K562 (cell line): ENCODE data around the gene GPNMB. TPM values are rescaled to one million over a fixed set of nuclear protein-coding genes. Genes with fewer than 3 reads are reported as not detected.

Source experiments
- BDP1 ChIP-seq: IDR thresholded peaks from 3 replicates; pipeline ENCODE4 v1.6.1; 2011; ENCODE audit not compliant: insufficient read length, insufficient read depth
- FOS ChIP-seq: IDR thresholded peaks from 3 replicates; pipeline ENCODE4 v1.6.1; 2011; ENCODE audit not compliant: insufficient read length; ENCODE audit errors: extremely low read depth
- NR3C1 ChIP-seq: sonication (generic); formaldehyde crosslinking; IDR thresholded peaks from 2 replicates; pipeline ENCODE4 v1.8.1; 2022; ENCODE audit warnings: missing genetic modification reagents
- SP2 ChIP-seq: IDR thresholded peaks from 2 replicates; pipeline ENCODE4 v1.6.1; 2011; ENCODE audit warnings: mild to moderate bottlenecking, low read depth, low read length, moderate library complexity; ENCODE audit not compliant: poor library complexity, severe bottlenecking; ENCODE audit errors: extremely low read depth
- polyA plus RNA-seq, 8 experiments: library from polyadenylated mRNA; depleted of rRNA in 4 of 8; stranded (reverse) in 5 of 8; unstranded in 3 of 8; fragments of >200 nt; fragmentation: Nextera tagmentation in 2 of 8; fragmentation: Illumina TruSeq in 1 of 8; extraction: Ambion mirVana in 2 of 8; extraction: Trizol in 1 of 8; gene quantifications; 2 replicates each; pipeline versions ENCODE4 v1.2.1 to v1.2.3, GENCODE V29; 2011 to 2014; ENCODE audit warnings: inconsistent platforms in 1 of 8, missing spikeins in 1 of 8
- total RNA-seq, 7 experiments: library from RNA; depleted of rRNA in 6 of 7; stranded (reverse); fragments of >200 nt in 6 of 7; fragmentation: Illumina TruSeq in 2 of 7; extraction: Trizol in 2 of 7; gene quantifications; 2 replicates each; pipeline versions ENCODE4 v1.2.1 to v1.2.3, GENCODE V29; 2011 to 2021; ENCODE audit warnings: low replicate concordance in 1 of 7
- TF ChIP-seq, protein P1 (sequence below): sonication (generic); formaldehyde crosslinking; IDR thresholded peaks from 2 replicates; pipeline ENCODE4 v1.9.0; 2022; ENCODE audit warnings: mild to moderate bottlenecking, missing genetic modification reagents
- TF ChIP-seq, protein P2 (sequence below): fragments of 250-450 bp; sonication (Bioruptor Pico); IDR thresholded peaks from 2 replicates; pipeline ENCODE4 v1.5.0; 2021; ENCODE audit warnings: mild to moderate bottlenecking, moderate library complexity
- TF ChIP-seq, protein P3 (sequence below): fragments of 200-600 bp; sonication (generic); IDR thresholded peaks from one replicate; pipeline ENCODE4 v1.6.1; 2012; ENCODE audit warnings: mild to moderate bottlenecking, low read depth, low read length, inconsistent platforms
- TF ChIP-seq, protein P4 (sequence below): fragments of 450-650 bp; formaldehyde crosslinking; IDR thresholded peaks from 2 replicates; pipeline ENCODE4 v1.4.0; 2020; ENCODE audit warnings: mild to moderate bottlenecking, mixed read lengths

The GPNMB gene
- total and polyA plus RNA-seq, 9 of the 15 experiments (the other 6 are each of a cell fraction or from before 2014, with no cell fraction given): 0.15 to 0.72 (median 0.33) TPM

DNA sequence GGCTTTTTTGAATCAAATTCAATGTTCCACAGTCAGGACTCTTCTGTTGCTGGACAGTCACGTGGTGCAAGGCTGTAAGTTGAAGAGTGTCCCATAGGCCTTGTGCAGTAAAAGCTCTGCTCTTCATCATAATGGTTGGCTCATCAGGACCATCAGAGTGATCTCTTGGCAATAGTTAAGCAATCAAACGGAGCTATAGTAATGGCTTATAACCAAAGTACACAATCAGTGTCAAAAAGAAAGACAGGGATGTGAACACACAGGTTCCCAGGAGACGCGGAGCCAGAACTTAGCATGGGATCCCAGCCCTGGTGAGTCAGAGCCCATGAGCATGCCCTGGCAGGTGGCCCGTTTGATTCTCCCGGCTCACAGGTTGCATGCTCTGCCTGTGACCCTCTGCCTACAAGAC, 10.8 kb upstream of the GPNMB start (continued):
- TF ChIP-seq, protein P1, sequence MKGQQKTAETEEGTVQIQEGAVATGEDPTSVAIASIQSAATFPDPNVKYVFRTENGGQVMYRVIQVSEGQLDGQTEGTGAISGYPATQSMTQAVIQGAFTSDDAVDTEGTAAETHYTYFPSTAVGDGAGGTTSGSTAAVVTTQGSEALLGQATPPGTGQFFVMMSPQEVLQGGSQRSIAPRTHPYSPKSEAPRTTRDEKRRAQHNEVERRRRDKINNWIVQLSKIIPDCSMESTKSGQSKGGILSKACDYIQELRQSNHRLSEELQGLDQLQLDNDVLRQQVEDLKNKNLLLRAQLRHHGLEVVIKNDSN: peak; percentile 54; the same call in 1 of the 2 replicates
- TF ChIP-seq NR3C1 (CRISPR knock-in tag) (no peak), BDP1 (no peak), FOS (no peak), SP2 (no peak)
- TF ChIP-seq, protein P2, sequence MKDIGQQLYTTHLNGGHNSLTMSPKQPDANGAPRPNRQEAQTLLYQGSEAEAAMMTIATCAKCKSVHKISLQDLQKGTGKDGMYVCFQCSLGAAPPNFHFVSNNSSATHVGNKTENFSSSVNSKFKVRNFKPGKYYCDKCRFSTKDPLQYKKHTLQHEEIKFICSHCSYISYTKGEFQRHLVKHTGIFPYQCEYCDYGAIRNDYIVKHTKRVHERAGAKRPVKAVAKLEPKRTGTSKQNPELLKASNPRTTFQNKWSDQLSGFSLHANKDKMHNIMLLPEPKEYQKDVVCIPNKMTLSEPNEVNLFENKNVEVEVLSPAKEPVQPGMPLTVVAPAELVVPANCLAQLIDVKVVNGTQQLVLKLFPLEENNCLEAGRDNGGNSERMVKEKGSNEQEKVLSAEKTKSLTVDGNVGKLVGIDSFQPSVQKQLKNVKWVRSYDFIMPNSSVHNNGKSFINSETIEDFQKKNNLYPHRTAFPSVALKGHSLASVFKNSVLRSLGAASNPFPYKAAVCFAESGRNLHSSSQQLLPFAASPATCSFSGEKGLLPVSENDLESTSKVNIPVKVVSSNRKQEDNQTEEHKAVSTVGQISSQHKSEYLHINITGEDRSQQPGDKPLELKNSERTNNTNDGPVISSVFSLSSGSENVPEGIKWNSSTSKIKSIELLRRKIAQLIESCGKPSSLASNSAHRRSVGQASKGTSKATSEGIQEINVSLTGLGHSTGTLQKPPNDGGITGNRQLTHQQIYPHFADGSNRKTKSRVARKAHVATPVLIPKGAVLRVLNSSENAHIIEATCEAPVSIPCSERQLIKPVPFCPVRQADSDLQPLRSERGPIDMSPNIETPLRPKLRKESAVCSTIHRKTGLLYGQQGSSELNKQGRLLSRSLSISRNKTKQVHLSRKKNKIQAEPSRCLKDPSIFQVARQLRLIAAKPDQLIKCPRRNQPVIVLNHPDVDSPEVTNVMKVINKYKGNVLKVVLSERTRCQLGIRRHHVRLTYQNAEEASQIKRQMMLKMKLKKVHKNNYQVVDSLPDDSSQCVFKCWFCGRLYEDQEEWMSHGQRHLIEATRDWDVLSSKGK (CRISPR knock-in tag): no peak
- TF ChIP-seq, protein P3, sequence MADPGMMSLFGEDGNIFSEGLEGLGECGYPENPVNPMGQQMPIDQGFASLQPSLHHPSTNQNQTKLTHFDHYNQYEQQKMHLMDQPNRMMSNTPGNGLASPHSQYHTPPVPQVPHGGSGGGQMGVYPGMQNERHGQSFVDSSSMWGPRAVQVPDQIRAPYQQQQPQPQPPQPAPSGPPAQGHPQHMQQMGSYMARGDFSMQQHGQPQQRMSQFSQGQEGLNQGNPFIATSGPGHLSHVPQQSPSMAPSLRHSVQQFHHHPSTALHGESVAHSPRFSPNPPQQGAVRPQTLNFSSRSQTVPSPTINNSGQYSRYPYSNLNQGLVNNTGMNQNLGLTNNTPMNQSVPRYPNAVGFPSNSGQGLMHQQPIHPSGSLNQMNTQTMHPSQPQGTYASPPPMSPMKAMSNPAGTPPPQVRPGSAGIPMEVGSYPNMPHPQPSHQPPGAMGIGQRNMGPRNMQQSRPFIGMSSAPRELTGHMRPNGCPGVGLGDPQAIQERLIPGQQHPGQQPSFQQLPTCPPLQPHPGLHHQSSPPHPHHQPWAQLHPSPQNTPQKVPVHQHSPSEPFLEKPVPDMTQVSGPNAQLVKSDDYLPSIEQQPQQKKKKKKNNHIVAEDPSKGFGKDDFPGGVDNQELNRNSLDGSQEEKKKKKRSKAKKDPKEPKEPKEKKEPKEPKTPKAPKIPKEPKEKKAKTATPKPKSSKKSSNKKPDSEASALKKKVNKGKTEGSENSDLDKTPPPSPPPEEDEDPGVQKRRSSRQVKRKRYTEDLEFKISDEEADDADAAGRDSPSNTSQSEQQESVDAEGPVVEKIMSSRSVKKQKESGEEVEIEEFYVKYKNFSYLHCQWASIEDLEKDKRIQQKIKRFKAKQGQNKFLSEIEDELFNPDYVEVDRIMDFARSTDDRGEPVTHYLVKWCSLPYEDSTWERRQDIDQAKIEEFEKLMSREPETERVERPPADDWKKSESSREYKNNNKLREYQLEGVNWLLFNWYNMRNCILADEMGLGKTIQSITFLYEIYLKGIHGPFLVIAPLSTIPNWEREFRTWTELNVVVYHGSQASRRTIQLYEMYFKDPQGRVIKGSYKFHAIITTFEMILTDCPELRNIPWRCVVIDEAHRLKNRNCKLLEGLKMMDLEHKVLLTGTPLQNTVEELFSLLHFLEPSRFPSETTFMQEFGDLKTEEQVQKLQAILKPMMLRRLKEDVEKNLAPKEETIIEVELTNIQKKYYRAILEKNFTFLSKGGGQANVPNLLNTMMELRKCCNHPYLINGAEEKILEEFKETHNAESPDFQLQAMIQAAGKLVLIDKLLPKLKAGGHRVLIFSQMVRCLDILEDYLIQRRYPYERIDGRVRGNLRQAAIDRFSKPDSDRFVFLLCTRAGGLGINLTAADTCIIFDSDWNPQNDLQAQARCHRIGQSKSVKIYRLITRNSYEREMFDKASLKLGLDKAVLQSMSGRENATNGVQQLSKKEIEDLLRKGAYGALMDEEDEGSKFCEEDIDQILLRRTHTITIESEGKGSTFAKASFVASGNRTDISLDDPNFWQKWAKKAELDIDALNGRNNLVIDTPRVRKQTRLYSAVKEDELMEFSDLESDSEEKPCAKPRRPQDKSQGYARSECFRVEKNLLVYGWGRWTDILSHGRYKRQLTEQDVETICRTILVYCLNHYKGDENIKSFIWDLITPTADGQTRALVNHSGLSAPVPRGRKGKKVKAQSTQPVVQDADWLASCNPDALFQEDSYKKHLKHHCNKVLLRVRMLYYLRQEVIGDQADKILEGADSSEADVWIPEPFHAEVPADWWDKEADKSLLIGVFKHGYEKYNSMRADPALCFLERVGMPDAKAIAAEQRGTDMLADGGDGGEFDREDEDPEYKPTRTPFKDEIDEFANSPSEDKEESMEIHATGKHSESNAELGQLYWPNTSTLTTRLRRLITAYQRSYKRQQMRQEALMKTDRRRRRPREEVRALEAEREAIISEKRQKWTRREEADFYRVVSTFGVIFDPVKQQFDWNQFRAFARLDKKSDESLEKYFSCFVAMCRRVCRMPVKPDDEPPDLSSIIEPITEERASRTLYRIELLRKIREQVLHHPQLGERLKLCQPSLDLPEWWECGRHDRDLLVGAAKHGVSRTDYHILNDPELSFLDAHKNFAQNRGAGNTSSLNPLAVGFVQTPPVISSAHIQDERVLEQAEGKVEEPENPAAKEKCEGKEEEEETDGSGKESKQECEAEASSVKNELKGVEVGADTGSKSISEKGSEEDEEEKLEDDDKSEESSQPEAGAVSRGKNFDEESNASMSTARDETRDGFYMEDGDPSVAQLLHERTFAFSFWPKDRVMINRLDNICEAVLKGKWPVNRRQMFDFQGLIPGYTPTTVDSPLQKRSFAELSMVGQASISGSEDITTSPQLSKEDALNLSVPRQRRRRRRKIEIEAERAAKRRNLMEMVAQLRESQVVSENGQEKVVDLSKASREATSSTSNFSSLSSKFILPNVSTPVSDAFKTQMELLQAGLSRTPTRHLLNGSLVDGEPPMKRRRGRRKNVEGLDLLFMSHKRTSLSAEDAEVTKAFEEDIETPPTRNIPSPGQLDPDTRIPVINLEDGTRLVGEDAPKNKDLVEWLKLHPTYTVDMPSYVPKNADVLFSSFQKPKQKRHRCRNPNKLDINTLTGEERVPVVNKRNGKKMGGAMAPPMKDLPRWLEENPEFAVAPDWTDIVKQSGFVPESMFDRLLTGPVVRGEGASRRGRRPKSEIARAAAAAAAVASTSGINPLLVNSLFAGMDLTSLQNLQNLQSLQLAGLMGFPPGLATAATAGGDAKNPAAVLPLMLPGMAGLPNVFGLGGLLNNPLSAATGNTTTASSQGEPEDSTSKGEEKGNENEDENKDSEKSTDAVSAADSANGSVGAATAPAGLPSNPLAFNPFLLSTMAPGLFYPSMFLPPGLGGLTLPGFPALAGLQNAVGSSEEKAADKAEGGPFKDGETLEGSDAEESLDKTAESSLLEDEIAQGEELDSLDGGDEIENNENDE: no peak
- TF ChIP-seq, protein P4, sequence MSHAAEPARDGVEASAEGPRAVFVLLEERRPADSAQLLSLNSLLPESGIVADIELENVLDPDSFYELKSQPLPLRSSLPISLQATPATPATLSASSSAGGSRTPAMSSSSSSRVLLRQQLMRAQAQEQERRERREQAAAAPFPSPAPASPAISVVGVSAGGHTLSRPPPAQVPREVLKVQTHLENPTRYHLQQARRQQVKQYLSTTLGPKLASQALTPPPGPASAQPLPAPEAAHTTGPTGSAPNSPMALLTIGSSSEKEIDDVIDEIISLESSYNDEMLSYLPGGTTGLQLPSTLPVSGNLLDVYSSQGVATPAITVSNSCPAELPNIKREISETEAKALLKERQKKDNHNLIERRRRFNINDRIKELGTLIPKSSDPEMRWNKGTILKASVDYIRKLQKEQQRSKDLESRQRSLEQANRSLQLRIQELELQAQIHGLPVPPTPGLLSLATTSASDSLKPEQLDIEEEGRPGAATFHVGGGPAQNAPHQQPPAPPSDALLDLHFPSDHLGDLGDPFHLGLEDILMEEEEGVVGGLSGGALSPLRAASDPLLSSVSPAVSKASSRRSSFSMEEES (CRISPR knock-in tag): peak; percentile 43
